ENCODE measurements around the gene CHCHD5.

CHCHD5 gene

GRCh38 chr2:112597537-112598322 lies 13.3 kb downstream of the CHCHD5 start:
- Mint-ChIP-seq H3K9me3 (no peaks in the 10 kb centered on the region), H3K4me3 (no peak overlapping the region), H3K27ac (no peak overlapping the region), H3K4me1 (peaks cover 5% of the 10 kb centered on the region), H3K27me3 (ENCODE audit: low read depth, poor library complexity) (peaks cover 8% of the 10 kb centered on the region), H3K36me3 (ENCODE audit: low read depth) (peaks cover 22% of the 10 kb centered on the region)
- TF ChIP-seq CTCF (IDR thresholded peaks at IDR 0.05) = no peak
- DNase-seq = no peak

GRCh38 chr2:112600634-112601033 lies 16.2 kb downstream of the CHCHD5 start:
- peaks cover 5% of the 10 kb centered on the region for H3K4me1 Mint-ChIP-seq
- no peak overlapping the region for H3K4me3 Mint-ChIP-seq
- no peaks in the 10 kb centered on the region for H3K9me3 Mint-ChIP-seq
- no peak for DNase-seq
- H3K27ac Mint-ChIP-seq = no peak overlapping the region
- no peak for TF ChIP-seq CTCF (IDR thresholded peaks at IDR 0.05)
- H3K27me3 Mint-ChIP-seq (ENCODE audit: low read depth, poor library complexity) = peaks cover 8% of the 10 kb centered on the region
- H3K36me3 Mint-ChIP-seq (ENCODE audit: low read depth) = peaks cover 4% of the 10 kb centered on the region

GRCh38 chr2:112601754-112602153 lies 17.3 kb downstream of the CHCHD5 start:
- H3K4me3 Mint-ChIP-seq = no peak overlapping the region
- peaks cover 5% of the 10 kb centered on the region for H3K4me1 Mint-ChIP-seq
- no peak for TF ChIP-seq CTCF (IDR thresholded peaks at IDR 0.05)
- H3K27me3 Mint-ChIP-seq (ENCODE audit: low read depth, poor library complexity) = peaks cover 10% of the 10 kb centered on the region
- DNase-seq = no peak
- no peaks in the 10 kb centered on the region for H3K36me3 Mint-ChIP-seq (ENCODE audit: low read depth)
- no peak overlapping the region for H3K27ac Mint-ChIP-seq
- no peaks in the 10 kb centered on the region for H3K9me3 Mint-ChIP-seq

GRCh38 chr2:112602917-112603316 lies 18.5 kb downstream of the CHCHD5 start:
- H3K9me3 Mint-ChIP-seq = no peaks in the 10 kb centered on the region
- DNase-seq = no peak
- no peaks in the 10 kb centered on the region for H3K36me3 Mint-ChIP-seq (ENCODE audit: low read depth)
- no peak overlapping the region for H3K4me3 Mint-ChIP-seq
- TF ChIP-seq CTCF (IDR thresholded peaks at IDR 0.05) = no peak
- no peak overlapping the region for H3K27ac Mint-ChIP-seq
- H3K4me1 Mint-ChIP-seq = peaks cover 5% of the 10 kb centered on the region
- H3K27me3 Mint-ChIP-seq (ENCODE audit: low read depth, poor library complexity) = peaks cover 10% of the 10 kb centered on the region

- Mint-ChIP-seq H3K9me3 (no peaks in the 10 kb centered on the region), H3K36me3 (ENCODE audit: low read depth) (no peaks in the 10 kb centered on the region), H3K4me3 (no peak overlapping the region), H3K4me1 (peaks cover 5% of the 10 kb centered on the region), H3K27ac (no peak overlapping the region), H3K27me3 (ENCODE audit: low read depth, poor library complexity) (peaks cover 10% of the 10 kb centered on the region)
- TF ChIP-seq CTCF (IDR thresholded peaks at IDR 0.05) = no peak
- DNase-seq = no peak
Measured at GRCh38 chr2:112603731-112604130, 19.3 kb downstream of the CHCHD5 start.

- H3K27me3 Mint-ChIP-seq (ENCODE audit: low read depth, poor library complexity) = peaks cover 15% of the 10 kb centered on the region
- no peak for TF ChIP-seq CTCF (IDR thresholded peaks at IDR 0.05)
- DNase-seq = no peak
- peaks cover 10% of the 10 kb centered on the region for H3K9me3 Mint-ChIP-seq
- H3K4me3 Mint-ChIP-seq = no peak overlapping the region
- peaks cover 4% of the 10 kb centered on the region for H3K4me1 Mint-ChIP-seq
- no peaks in the 10 kb centered on the region for H3K36me3 Mint-ChIP-seq (ENCODE audit: low read depth)
- no peak overlapping the region for H3K27ac Mint-ChIP-seq
Measured at GRCh38 chr2:112604952-112605351, 20.5 kb downstream of the CHCHD5 start.
